GM21825 (cell line): ENCODE measurements around the gene PLB1.

Source experiments
- ATAC-seq: cut with Tn5 transposase; IDR thresholded peaks from one replicate; pipeline ENCODE4 v1.9.1; 2021; ENCODE audit warnings: mild to moderate bottlenecking, moderate library complexity; ENCODE audit not compliant: unreplicated experiment

The PLB1 gene

GRCh38 chr2:28495551-28496250 is at the start of gene PLB1:
Gene PLB1 (plus strand): TSS chr2:28496060. CDS start chr2:28496115, 55 bp downstream.
- ATAC-seq = no peak

GRCh38 chr2:28446531-28446930 is 49.3 kb upstream of the PLB1 start:
- no peak for ATAC-seq

- ATAC-seq = no peak
Measured at GRCh38 chr2:28447086-28447485, 48.8 kb upstream of the PLB1 start.

GRCh38 chr2:28447943-28448792 is 47.7 kb upstream of the PLB1 start:
- ATAC-seq = no peak

GRCh38 chr2:28448793-28449100 is 47.1 kb upstream of the PLB1 start:
- ATAC-seq = no peak

- no peak for ATAC-seq
Measured at GRCh38 chr2:28449126-28449487, 46.8 kb upstream of the PLB1 start.

GRCh38 chr2:28449488-28450395 is 46.1 kb upstream of the PLB1 start:
- no peak for ATAC-seq

GRCh38 chr2:28450901-28451565 is 44.8 kb upstream of the PLB1 start:
- no peak for ATAC-seq

GRCh38 chr2:28451793-28452533 is 43.9 kb upstream of the PLB1 start:
- ATAC-seq = no peak

GRCh38 chr2:28452534-28453081 is 43.3 kb upstream of the PLB1 start:
- no peak for ATAC-seq

GRCh38 chr2:28453396-28453795 is 42.5 kb upstream of the PLB1 start:
- no peak for ATAC-seq

- ATAC-seq = no peak
Measured at GRCh38 chr2:28454016-28454930, 41.6 kb upstream of the PLB1 start.

- ATAC-seq = no peak
Measured at GRCh38 chr2:28457237-28457636, 38.6 kb upstream of the PLB1 start.

GRCh38 chr2:28461056-28461455 is 34.8 kb upstream of the PLB1 start:
- ATAC-seq = no peak

GRCh38 chr2:28462122-28462521 is 33.7 kb upstream of the PLB1 start:
- ATAC-seq = no peak

- no peak for ATAC-seq
Measured at GRCh38 chr2:28463211-28463816, 32.5 kb upstream of the PLB1 start.

GRCh38 chr2:28463893-28464292 is 32.0 kb upstream of the PLB1 start:
- ATAC-seq = no peak

GRCh38 chr2:28465148-28465885 is 30.5 kb upstream of the PLB1 start:
- ATAC-seq = no peak
